SKM-1 (cell line): Measurements from ENCODE around the gene HTR1B.

ENCODE experiments used
- DNase-seq: peaks from one replicate; lab custom pipeline; 2025; ENCODE audit not compliant: unreplicated experiment; lab: John Stamatoyannopoulos, UW

Gene HTR1B

GRCh38 chr6:77456531-77457248 lies 6.6 kb downstream of the HTR1B start:
- no peak for DNase-seq

GRCh38 chr6:77455271-77455670 lies 8.0 kb downstream of the HTR1B start:
- no peak for DNase-seq

GRCh38 chr6:77454386-77454785 lies 8.9 kb downstream of the HTR1B start:
- DNase-seq = no peak

GRCh38 chr6:77451466-77451865 lies 11.8 kb downstream of the HTR1B start:
- DNase-seq = no peak

GRCh38 chr6:77450924-77451323 lies 12.4 kb downstream of the HTR1B start:
- DNase-seq = no peak

- DNase-seq = no peak
These were observed 14.7 kb downstream of the HTR1B start for GRCh38 chr6:77448546-77448945.

GRCh38 chr6:77447254-77447653 lies 16.0 kb downstream of the HTR1B start:
- no peak for DNase-seq

- no peak for DNase-seq
These were observed 17.0 kb downstream of the HTR1B start for GRCh38 chr6:77446249-77446648.

- no peak for DNase-seq
These were observed 18.1 kb downstream of the HTR1B start for GRCh38 chr6:77445214-77445613.

- DNase-seq = no peak
These were observed 22.9 kb downstream of the HTR1B start for GRCh38 chr6:77440206-77440976.

GRCh38 chr6:77433888-77434287 lies 29.4 kb downstream of the HTR1B start:
- no peak for DNase-seq

GRCh38 chr6:77430504-77430903 lies 32.8 kb downstream of the HTR1B start:
- DNase-seq = no peak

- DNase-seq = no peak
These were observed 37.6 kb downstream of the HTR1B start for GRCh38 chr6:77425671-77426070.

- no peak for DNase-seq
These were observed 38.1 kb downstream of the HTR1B start for GRCh38 chr6:77425216-77425615.

- no peak for DNase-seq
These were observed 38.5 kb downstream of the HTR1B start for GRCh38 chr6:77424761-77425160.

GRCh38 chr6:77416839-77417238 lies 46.5 kb downstream of the HTR1B start:
- DNase-seq = no peak

- DNase-seq = no peak
These were observed 47.6 kb downstream of the HTR1B start for GRCh38 chr6:77415706-77416105.
